IMR-90 (cell line): ENCODE measurements around the gene MEIS1. TPM values are rescaled to one million over a fixed set of nuclear protein-coding genes. Genes with fewer than 3 reads are reported as not detected.

Experiments used
- ATAC-seq: fragments of 200-7000 bp; cut with Tn5 transposase; 2 replicates; pipeline ENCODE4 v1.9.1; 2020; ENCODE audit warnings: low read depth, mild to moderate bottlenecking, moderate library complexity
- BruUV-seq: library from RNA; stranded (reverse); fragments of 400-500 nt; replicated peaks from 2 replicates; lab custom pipeline; 2021; lab: Mats Ljungman, UMichigan
- CTCF ChIA-PET: fragments of 300-600 bp; formaldehyde crosslinking; extraction: SDS; loops from one replicate; lab custom pipeline; 2021; ENCODE audit warnings: antibody characterized with exemption; lab: Yijun Ruan, JAX
- POLR2A ChIA-PET: fragments of 300-600 bp; sonication (Branson Sonifier 250); formaldehyde crosslinking; loops from one replicate; lab custom pipeline; 2022; ENCODE audit warnings: antibody characterized with exemption; ENCODE audit not compliant: unreplicated experiment; lab: Charles Lee
- DNase-seq: peaks from one replicate; pipeline ENCODE4 v3.0.0; 2013
- H2AFZ ChIP-seq: replicated peaks from 2 replicates; pipeline ENCODE3; 2013; ENCODE audit warnings: low read length, mild to moderate bottlenecking; ENCODE audit not compliant: poor library complexity
- H2AK5ac ChIP-seq: 2 replicates; pipeline ENCODE4 v1.6.1; 2013; ENCODE audit warnings: low read depth, low read length, inconsistent platforms
- H2AK9ac ChIP-seq: replicated peaks from 2 replicates; pipeline ENCODE3; 2013; ENCODE audit warnings: mild to moderate bottlenecking, low read depth, low read length, moderate library complexity; ENCODE audit not compliant: poor library complexity
- H2BK120ac ChIP-seq: 2 replicates; pipeline ENCODE4 v1.6.1; 2013; ENCODE audit warnings: low read depth, low read length, inconsistent platforms
- H2BK15ac ChIP-seq: 3 replicates; pipeline ENCODE4 v1.6.1; 2013; ENCODE audit warnings: low read depth, low read length, inconsistent platforms
- H2BK20ac ChIP-seq: 2 replicates; pipeline ENCODE4 v1.6.1; 2013; ENCODE audit warnings: low read depth, mild to moderate bottlenecking, inconsistent platforms, low read length, moderate library complexity
- H2BK5ac ChIP-seq: 2 replicates; pipeline ENCODE4 v1.6.1; 2013; ENCODE audit warnings: mild to moderate bottlenecking, low read depth, low read length, inconsistent platforms; ENCODE audit not compliant: poor library complexity, severe bottlenecking
- H3K14ac ChIP-seq: replicated peaks from 2 replicates; pipeline ENCODE4 v1.6.1; 2013; ENCODE audit warnings: low read depth, low read length, inconsistent platforms
- H3K18ac ChIP-seq: 2 replicates; pipeline ENCODE4 v1.6.1; 2013; ENCODE audit warnings: low read depth, low read length, control low read depth
- H3K23ac ChIP-seq: 2 replicates; pipeline ENCODE4 v1.6.1; 2013; ENCODE audit warnings: low read depth, low read length, inconsistent platforms
- H3K27ac ChIP-seq: 2 replicates; pipeline ENCODE4 v1.5.1; 2013; ENCODE audit warnings: mild to moderate bottlenecking, control low read depth, low read length; ENCODE audit not compliant: insufficient read depth
- H3K27me3 ChIP-seq: 2 replicates; pipeline ENCODE4 v1.6.1; 2013; ENCODE audit warnings: low read length; ENCODE audit not compliant: control insufficient read depth, insufficient read depth
- H3K36me3 ChIP-seq: 2 replicates; pipeline ENCODE4 v1.6.1; 2013; ENCODE audit warnings: low read length, mixed read lengths; ENCODE audit not compliant: control insufficient read depth, insufficient read depth
- H3K4ac ChIP-seq: 2 replicates; pipeline ENCODE4 v1.6.1; 2013; ENCODE audit warnings: low read depth, low read length, inconsistent platforms
- H3K4me1 ChIP-seq: 2 replicates; pipeline ENCODE4 v1.6.1; 2013; ENCODE audit warnings: low read length, mixed read lengths; ENCODE audit not compliant: control insufficient read depth, insufficient read depth
- H3K4me2 ChIP-seq: 2 replicates; pipeline ENCODE4 v1.6.1; 2013; ENCODE audit warnings: low read depth, mild to moderate bottlenecking, control low read depth, low read length, moderate library complexity
- H3K4me3 ChIP-seq: 2 replicates; pipeline ENCODE4 v1.5.1; 2013; ENCODE audit warnings: low read depth, mild to moderate bottlenecking, control low read depth, low read length, moderate library complexity; ENCODE audit not compliant: insufficient read depth
- H3K56ac ChIP-seq: 2 replicates; pipeline ENCODE4 v1.6.1; 2013; ENCODE audit warnings: low read length, inconsistent platforms; ENCODE audit not compliant: insufficient read depth; ENCODE audit errors: extremely low read depth
- H3K79me1 ChIP-seq, 2 experiments: 2 replicates each; pipeline ENCODE4 v1.6.1; 2013; ENCODE audit warnings: low read length in 2 of 2, inconsistent platforms in 1 of 2, low read depth in 1 of 2
- H3K9ac ChIP-seq: 2 replicates; pipeline ENCODE4 v1.6.1; 2013; ENCODE audit warnings: low read depth, low read length, control low read depth
- H3K9me1 ChIP-seq: 2 replicates; pipeline ENCODE4 v1.6.1; 2013; ENCODE audit warnings: low read length, inconsistent platforms; ENCODE audit not compliant: insufficient read depth
- H3K9me3 ChIP-seq: 2 replicates; pipeline ENCODE4 v1.6.1; 2013; ENCODE audit warnings: low read length; ENCODE audit not compliant: control insufficient read depth, insufficient read depth
- H4K20me1 ChIP-seq: 2 replicates; pipeline ENCODE4 v1.6.1; 2013; ENCODE audit warnings: low read length, inconsistent platforms; ENCODE audit not compliant: insufficient read depth
- H4K5ac ChIP-seq: 2 replicates; pipeline ENCODE4 v1.6.1; 2013; ENCODE audit warnings: mild to moderate bottlenecking, low read depth, low read length, control low read depth
- H4K8ac ChIP-seq, 2 experiments: 2 replicates each; pipeline ENCODE4 v1.6.1; 2013; ENCODE audit warnings: low read depth in 2 of 2, low read length in 2 of 2, control low read depth in 1 of 2, inconsistent platforms in 1 of 2
- H4K91ac ChIP-seq: 2 replicates; pipeline ENCODE4 v1.6.1; 2013; ENCODE audit warnings: low read depth, low read length, inconsistent platforms; ENCODE audit not compliant: insufficient read depth
- BHLHE40 ChIP-seq: fragments of 150-350 bp; IDR thresholded peaks from 2 replicates; pipeline ENCODE4 v1.6.1; 2016; ENCODE audit warnings: mild to moderate bottlenecking, low read depth, low read length
- CEBPB ChIP-seq: IDR thresholded peaks from 2 replicates; pipeline ENCODE4 v1.6.1; 2012; ENCODE audit warnings: low read depth, low read length, improper control_type of control experiment
- CHD1 ChIP-seq: IDR thresholded peaks from 2 replicates; pipeline ENCODE4 v1.6.1; 2012; ENCODE audit warnings: low read depth, low read length, improper control_type of control experiment
- ELK1 ChIP-seq: fragments of 150-350 bp; IDR thresholded peaks from 2 replicates; pipeline ENCODE4 v1.6.1; 2016; ENCODE audit warnings: low read depth, mild to moderate bottlenecking, low read length, moderate library complexity, borderline replicate concordance
- FOS ChIP-seq: fragments of 150-350 bp; IDR thresholded peaks from 2 replicates; pipeline ENCODE4 v1.6.1; 2016; ENCODE audit warnings: low read depth, low read length
- MAFK ChIP-seq: IDR thresholded peaks from 2 replicates; pipeline ENCODE4 v1.6.1; 2012; ENCODE audit warnings: low read depth, low read length, improper control_type of control experiment
- RCOR1 ChIP-seq: IDR thresholded peaks from 2 replicates; pipeline ENCODE4 v1.6.1; 2012; ENCODE audit warnings: mild to moderate bottlenecking, low read length, improper control_type of control experiment; ENCODE audit not compliant: insufficient replicate concordance
- SMC3 ChIP-seq: fragments of 150-350 bp; IDR thresholded peaks from 2 replicates; pipeline ENCODE4 v1.6.1; 2016; ENCODE audit warnings: low read depth, mild to moderate bottlenecking, antibody characterized with exemption, low read length, moderate library complexity
- WGBS, 2 experiments: methylation state at CpG; one replicate each; pipeline versions ENCODE4 v1.1.5 to v1.1.7; 2013; ENCODE audit warnings: missing lambda C conversion rate in 2 of 2; ENCODE audit not compliant: insufficient read length in 1 of 2; ENCODE audit errors: extremely low coverage in 2 of 2; 5-methylcytosine and 5-hydroxymethylcytosine counted together
- dilution Hi-C: fragments of 300-500 bp; cut with HindIII; formaldehyde crosslinking; loops from one replicate; pipeline ENCODE4 v1.14.3; 2018; ENCODE audit warnings: low sequenced_read_pairs; ENCODE audit not compliant: unreplicated experiment
- in situ Hi-C: fragments of 300-500 bp; cut with MboI; formaldehyde crosslinking; loops from 3 replicates; pipeline ENCODE4 v1.14.3; 2019; ENCODE audit warnings: low sequenced_read_pairs, inconsistent platforms, mixed read lengths
- intact Hi-C: fragments of 100-400 bp; cut with micrococcal nuclease; formaldehyde crosslinking; loops from 2 replicates; pipeline ENCODE4 v1.10.0; 2022
- polyA plus RNA-seq, 3 experiments: library from polyadenylated mRNA; depleted of rRNA; stranded (reverse); fragments of >200 nt; gene quantifications; 2 replicates each; pipeline ENCODE4 v1.2.3, GENCODE V29; 2012; ENCODE audit warnings: low replicate concordance in 1 of 3
- total RNA-seq: library from RNA; depleted of rRNA; stranded (reverse); fragments of >200 nt; gene quantifications from 2 replicates; pipeline ENCODE4 v1.2.3, GENCODE V29; 2012
- TF ChIP-seq, protein P1 (sequence below): fragments of 150-350 bp; IDR thresholded peaks from 2 replicates; pipeline ENCODE4 v1.6.1; 2017; ENCODE audit warnings: mild to moderate bottlenecking, antibody characterized with exemption, low read length, low read depth
- TF ChIP-seq, protein P2 (sequence below): conservative IDR thresholded peaks from 2 replicates; pipeline ENCODE4 v1.5.1; 2012; ENCODE audit warnings: mild to moderate bottlenecking, low read depth, low read length, improper control_type of control experiment

MEIS1 gene
- total and polyA plus RNA-seq, 2 of the 4 experiments (the other 2 are of a cell fraction), result 54.4 to 157 TPM

GRCh38 chr2:66580166-66581049, 145.5 kb downstream of the MEIS1 start:
- Histone ChIP-seq H2AK9ac (no peak overlapping the region), H3K4me3 (peak overlapping the region; percentile 43), H3K4me1 (peaks cover 23% of the 10 kb centered on the region), H2BK20ac (peak overlapping the region; percentile 94), H4K5ac (peak overlapping the region; percentile 86), H4K8ac (peak overlapping the region; percentile 90 to 95), H3K79me1 (peaks cover 4 to 45% of the 10 kb centered on the region in 2 experiments; a peak in 3 of 4 replicates), H3K27me3 (no peaks in the 10 kb centered on the region), H3K36me3 (no peaks in the 10 kb centered on the region), H3K23ac (peak overlapping the region; percentile 99), H3K18ac (peak overlapping the region; percentile 93), H2BK15ac (peak overlapping the region; percentile 52; the same call in 1 of the 3 replicates), H3K4me2 (peak overlapping the region; percentile 96), H3K27ac (peak overlapping the region; percentile 90), H2AFZ (peak overlapping the region; percentile 93), H2AK5ac (peak overlapping the region; percentile 69; the same call in 1 of the 2 replicates), H3K14ac (peak overlapping the region; percentile 88), H4K20me1 (no peaks in the 10 kb centered on the region), H3K9me1 (0 out of 2 replicates have a peak, but pooled peaks cover 6% of the 10 kb centered on the region), H4K91ac (peak overlapping the region; percentile 98), H2BK120ac (peak overlapping the region; percentile 96), H2BK5ac (peak overlapping the region; percentile 85), H3K9me3 (no peaks in the 10 kb centered on the region), H3K56ac (peak overlapping the region; percentile 83; the same call in 1 of the 2 replicates), H3K9ac (peak overlapping the region; percentile 88), H3K4ac (peak overlapping the region; percentile 92)
- intact Hi-C loops (loop anchor here (2.0 to 5.0 kb wide), 2 partner anchors 212 to 816 kb away; partner anchors contain the start of gene ETAA1), dilution Hi-C loops (no loop called here), in situ Hi-C loops (loop anchor here (5.0 to 25.0 kb wide), 6 partner anchors 264 to 1457 kb away; no protein-coding TSS in a partner anchor)
- no TSS peak for BruUV-seq
- TF ChIP-seq MAFK, result no peak
- no peak for TF ChIP-seq CHD1
- no peak for TF ChIP-seq ELK1
- no peak for TF ChIP-seq BHLHE40
- no peak for TF ChIP-seq CEBPB
- TF ChIP-seq, protein P1, sequence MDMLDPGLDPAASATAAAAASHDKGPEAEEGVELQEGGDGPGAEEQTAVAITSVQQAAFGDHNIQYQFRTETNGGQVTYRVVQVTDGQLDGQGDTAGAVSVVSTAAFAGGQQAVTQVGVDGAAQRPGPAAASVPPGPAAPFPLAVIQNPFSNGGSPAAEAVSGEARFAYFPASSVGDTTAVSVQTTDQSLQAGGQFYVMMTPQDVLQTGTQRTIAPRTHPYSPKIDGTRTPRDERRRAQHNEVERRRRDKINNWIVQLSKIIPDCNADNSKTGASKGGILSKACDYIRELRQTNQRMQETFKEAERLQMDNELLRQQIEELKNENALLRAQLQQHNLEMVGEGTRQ, result no peak
- no peak for TF ChIP-seq SMC3
- no peak for TF ChIP-seq FOS
- TF ChIP-seq RCOR1, result no peak
- TF ChIP-seq, protein P2, sequence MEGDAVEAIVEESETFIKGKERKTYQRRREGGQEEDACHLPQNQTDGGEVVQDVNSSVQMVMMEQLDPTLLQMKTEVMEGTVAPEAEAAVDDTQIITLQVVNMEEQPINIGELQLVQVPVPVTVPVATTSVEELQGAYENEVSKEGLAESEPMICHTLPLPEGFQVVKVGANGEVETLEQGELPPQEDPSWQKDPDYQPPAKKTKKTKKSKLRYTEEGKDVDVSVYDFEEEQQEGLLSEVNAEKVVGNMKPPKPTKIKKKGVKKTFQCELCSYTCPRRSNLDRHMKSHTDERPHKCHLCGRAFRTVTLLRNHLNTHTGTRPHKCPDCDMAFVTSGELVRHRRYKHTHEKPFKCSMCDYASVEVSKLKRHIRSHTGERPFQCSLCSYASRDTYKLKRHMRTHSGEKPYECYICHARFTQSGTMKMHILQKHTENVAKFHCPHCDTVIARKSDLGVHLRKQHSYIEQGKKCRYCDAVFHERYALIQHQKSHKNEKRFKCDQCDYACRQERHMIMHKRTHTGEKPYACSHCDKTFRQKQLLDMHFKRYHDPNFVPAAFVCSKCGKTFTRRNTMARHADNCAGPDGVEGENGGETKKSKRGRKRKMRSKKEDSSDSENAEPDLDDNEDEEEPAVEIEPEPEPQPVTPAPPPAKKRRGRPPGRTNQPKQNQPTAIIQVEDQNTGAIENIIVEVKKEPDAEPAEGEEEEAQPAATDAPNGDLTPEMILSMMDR, result no peak
- POLR2A ChIA-PET, result interaction anchor here (0.6 to 1.5 kb wide), 3 partner anchors 53 to 337 kb away, joined by 3 to 6 read pairs (median 3); partner anchors contain the start of gene MEIS1
- ATAC-seq (no peak), DNase-seq (no peak)
- WGBS, 2 experiments, result no CpG with 5 or more reads among the region's 10 CpGs
- CTCF ChIA-PET, result interaction anchor here (0.7 kb wide), 1 partner anchor 116 kb away, joined by 4 read pairs; no protein-coding TSS in a partner anchor
